Measurements from ENCODE around the gene DDIT4.

DDIT4 gene

DNA sequence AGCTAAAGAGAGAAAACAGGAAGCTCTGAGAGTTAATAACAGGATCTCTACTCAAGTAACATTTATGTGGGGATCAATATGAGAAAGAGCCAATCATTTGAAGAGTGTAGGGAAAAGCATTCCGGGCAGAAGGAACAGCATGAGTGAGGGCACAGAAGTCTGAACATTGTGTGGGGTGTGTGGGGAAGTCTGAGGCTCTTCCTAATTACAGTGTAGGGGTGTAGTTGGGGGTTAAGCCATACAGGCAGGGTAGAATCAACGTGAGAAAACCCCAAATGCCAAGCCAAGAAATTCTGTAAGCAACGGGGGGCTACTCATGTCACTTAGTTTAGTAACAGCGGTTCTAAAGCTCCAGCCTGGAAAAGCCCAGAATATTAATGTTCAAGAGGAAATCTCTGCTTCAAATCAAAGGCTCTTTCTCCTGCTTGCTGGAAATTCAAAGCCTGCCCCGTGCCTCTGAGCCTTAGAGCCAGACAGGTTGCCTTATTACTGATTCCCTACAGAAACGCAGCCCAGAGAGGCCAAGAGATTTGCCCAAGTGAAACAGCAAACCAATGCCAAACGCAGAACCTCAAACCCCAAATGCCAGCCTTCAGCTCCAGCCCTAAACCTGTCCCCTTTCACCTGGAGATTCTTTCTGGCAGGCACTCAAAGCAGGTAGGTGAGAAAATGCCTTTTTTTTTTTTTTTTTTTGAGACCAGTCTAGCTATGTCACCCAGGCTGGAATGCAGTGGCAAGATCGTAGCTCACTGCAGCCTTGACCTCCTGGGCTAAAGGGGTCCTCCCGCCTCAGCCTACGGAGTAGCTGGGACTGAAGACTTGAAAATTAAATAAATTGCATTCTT is 44.9 kb downstream of the DDIT4 start:
- DNase-seq: no peak

DNA sequence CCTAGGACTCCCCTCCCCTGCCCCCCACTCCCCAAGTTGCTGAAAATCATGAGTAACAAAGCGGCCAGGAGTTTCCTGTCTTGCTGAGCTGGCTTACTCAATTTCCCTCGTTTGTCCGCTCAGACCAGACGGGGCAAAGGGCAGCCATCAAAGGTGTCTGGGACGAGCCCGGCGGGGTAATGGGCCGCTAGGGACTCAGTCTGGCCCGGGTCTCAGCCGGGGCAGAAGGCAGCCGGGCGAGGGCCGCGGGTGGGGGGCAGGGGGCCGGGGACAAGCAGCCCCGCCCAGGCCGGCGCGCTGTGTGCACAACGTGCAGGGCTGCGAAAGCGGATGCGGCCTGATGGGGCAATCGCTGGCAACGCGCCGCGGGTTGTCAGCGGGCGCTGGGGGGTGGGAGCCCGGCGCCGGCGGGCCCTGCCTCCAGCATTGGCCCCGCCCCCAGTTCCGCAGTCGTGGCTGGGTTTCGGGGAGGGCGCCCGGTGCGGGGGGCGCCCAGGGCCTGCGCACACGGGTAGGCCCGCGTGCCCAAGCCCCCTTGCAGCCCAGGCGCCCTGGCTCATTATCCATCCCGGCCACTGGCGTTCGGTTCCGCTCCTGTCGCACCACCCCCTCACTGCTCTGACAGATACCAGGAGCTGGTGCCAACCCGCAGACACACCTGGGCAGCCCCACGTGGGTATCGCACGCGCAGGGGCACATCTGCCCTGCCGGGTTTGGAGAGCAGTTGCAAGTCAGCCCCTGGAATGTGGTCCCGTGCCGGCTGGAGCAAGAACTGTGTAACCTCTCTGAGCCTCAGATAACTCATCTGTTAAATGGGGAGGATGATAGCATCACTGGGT is 45.9 kb downstream of the DDIT4 start:
- peak; percentile 96 for DNase-seq

DNA sequence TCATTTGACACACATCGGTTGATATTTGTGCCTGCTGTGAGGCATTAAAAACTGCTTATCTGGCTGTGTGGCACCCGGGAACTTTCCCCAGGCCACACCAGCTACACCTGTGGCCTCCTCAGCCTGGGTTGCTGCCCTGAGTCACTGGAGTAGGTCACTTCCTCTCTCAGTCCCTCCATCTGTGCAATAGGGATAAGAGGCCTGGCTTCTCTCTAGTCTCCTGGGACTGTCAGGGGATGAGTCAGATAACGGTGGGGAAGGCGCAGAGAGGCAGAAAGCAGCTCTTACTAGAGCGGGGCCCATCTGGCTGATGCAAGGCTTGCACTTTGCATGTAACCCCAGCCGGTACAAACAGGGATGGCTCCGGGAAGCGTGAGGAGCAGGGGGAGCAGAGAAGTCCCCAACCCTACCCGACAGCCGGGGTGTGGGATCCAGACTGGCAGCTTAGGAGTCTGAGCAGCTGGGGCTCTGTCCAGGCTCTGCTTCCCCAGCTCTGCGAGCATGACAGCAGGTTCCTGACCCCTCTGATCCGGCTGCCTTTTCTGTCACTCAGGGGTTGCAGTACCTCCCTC is 47.0 kb downstream of the DDIT4 start:
- DNase-seq: peak; percentile 100

DNA sequence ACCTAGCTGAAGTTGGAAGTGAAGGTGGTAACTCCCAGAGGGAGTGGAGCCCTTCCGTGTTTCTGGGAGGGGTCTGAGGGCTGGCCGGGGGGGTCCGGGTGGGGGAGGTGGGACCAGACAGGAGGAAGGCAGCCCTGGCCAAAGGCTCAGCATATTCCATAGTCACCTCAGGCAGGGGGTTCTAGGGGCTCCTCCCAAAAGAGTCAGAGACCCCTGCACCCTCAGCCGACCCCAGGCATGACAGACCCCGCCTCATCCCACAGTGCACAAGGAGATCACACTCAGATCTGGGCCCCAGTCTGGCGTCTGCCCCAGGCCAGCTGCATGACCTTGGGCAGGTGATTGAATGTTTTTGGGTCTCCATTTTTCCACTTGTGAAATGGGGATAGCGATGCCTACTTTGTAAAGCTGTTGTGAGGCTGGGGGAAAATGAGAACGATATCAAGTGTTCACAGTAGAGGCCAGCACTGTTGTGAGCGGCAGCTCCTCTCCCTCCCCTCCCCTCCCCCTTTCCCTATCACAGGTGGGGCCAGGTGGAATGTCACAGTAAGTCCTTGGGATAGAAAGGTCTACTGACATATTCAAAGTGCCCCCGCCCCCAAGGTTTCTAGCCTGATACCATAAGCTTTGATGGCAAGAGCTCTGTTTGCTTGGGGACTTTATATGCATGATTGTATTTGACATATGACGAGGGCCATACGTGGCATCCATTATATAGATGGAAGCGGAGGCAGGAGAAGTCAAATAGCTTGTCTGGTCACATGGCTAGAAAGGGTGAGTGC is 47.7 kb downstream of the DDIT4 start:
- no peak for DNase-seq

DNA sequence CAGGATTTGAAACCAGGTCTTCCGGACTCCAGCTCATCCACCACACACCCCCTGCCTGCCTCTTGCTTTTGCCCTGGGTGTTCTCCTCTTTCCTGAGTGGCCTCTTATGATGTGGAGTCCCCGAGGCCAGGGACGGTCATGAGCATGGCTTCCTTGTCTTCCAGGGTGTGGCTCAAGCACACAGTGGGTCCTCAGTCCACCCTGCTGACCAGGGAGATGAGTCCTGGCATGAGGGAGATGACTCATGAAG is 48.2 kb downstream of the DDIT4 start:
- DNase-seq: no peak

DNA sequence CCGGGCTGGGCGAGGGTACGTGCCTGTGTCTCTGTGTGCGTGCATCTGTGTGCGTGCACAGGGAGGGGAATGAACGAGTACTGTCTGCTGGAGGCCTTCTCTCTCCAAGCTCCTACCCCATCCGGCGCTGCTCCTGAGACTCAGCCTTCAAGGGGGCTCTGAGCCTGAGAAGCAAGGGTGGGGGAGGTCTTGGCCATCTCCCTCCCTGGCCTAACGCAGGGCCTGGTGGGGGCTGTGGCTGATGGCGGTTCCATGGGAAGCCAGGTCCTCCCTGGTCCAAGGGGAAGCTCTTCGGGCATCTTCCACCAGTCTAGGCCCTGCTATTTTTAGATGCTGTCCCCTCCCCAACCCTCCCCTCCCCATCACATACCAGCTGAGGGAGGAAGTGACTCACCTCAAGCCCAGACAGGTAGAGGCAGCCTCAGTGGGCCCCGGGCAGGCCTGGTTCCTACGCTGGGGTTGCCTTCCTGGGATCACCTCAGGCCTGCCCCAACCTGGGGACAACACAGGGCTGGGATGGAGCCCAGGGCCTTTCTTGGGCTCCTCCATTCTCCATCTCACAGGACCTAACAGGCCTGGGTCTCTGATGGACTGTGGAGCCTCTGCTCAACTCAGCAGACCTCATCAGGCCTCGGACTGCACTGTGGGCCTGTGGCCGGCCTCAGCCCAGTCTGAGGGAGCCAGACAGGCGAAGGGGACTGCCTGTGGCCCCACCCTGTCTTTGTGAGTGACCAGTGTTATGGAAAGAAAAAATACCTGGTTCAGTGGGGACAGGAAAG is 48.7 kb downstream of the DDIT4 start:
- no peak for DNase-seq

DNA sequence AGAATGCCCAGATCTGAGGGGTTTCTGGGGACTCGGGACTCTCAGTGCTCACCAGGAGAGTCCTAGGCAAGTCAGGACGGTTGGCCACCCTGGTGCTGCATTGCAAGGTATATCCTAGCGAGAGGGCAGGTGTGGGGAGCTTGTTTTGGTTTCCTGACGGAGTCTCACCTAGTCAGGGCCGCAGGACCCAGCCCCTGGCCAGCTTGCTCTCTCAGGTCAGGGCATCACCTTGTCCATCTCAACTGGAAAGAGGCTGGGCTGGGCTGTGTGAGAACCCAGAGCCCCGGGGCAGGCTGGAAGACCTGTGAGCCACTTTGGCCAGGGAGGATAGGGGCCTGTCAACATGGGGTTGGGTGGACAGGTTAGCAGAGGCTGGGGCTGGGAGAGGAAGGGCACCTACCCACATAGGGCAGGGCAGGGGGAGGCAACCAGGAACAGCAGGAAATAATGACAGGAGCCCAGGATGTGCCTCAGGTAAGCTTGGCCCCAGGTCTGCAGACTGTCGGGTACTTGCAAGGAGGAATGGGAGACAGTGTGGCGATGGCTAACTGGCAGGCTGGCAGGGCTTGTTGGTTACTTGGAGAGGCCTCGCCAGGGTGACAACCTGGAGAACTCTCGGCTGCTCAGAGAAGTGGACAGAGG is 49.5 kb downstream of the DDIT4 start:
- no peak for DNase-seq

DNA sequence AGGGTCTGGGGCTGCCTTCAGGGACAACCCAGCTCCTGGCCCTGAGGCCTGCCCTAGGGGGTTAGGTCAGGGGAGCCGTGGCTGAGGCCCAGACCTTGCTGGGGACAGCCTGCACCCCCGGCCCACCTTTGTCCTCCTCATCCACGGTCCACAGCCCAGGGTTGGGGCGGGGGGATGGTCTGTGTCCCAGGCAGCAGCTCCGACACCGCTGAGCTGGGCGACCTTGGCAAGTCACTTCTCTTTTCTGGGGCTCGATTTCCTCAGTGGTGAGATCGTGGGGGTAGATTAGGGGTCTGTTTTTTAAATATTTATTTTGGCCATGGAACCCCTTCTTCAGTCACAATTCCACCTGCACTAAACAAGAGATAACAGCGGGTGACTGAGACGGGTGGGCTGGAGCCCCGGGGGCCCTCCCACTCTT is 50.1 kb downstream of the DDIT4 start:
- no peak for DNase-seq
